HCT116 (cell line): ENCODE data around the gene GCK. TPM values are rescaled to one million over a fixed set of nuclear protein-coding genes. Genes with fewer than 3 reads are reported as not detected.
A peak's percentile ranks its signal among the peaks of the same experiment; 100 is the strongest.

Experiments
- ATAC-seq: fragments of 200-7000 bp; cut with Tn5 transposase; 2 replicates; pipeline ENCODE4 v1.9.1; 2020; ENCODE audit warnings: mild to moderate bottlenecking, moderate library complexity
- BruUV-seq: library from RNA; stranded (reverse); fragments of 400-500 nt; replicated peaks from 2 replicates; lab custom pipeline; 2021; lab: Mats Ljungman, UMichigan
- CTCF ChIA-PET: fragments of 300-600 bp; sonication (Branson Sonifier 250); formaldehyde crosslinking; loops from one replicate; lab custom pipeline; 2021; ENCODE audit warnings: antibody characterized with exemption; lab: Charles Lee
- POLR2A ChIA-PET: fragments of 300-600, 350-600 bp; sonication (Branson Sonifier 250); formaldehyde crosslinking; loops from one replicate; lab custom pipeline; 2021; ENCODE audit warnings: antibody characterized with exemption; lab: Charles Lee
- RAD21 ChIA-PET, 2 experiments: fragments of 300-600 bp; sonication (Branson Sonifier 250); formaldehyde crosslinking; loops; one replicate each; lab custom pipeline; 2023; ENCODE audit warnings: low total read pairs in 2 of 2; ENCODE audit not compliant: uncharacterized antibody in 2 of 2, unreplicated experiment in 2 of 2, low non-redundant PET in 1 of 2; lab: Charles Lee
- DNase-seq: peaks from one replicate; pipeline ENCODE4 v3.0.0-alpha.2; 2010; ENCODE audit warnings: low read depth, low spot score
- H2AFZ ChIP-seq: fragments of 200-600 bp; shearing (Covaris generic), sonication (generic); 2 replicates; pipeline ENCODE4 v1.6.1; 2017; ENCODE audit warnings: low read depth, mixed run types, mixed read lengths, antibody characterized with exemption, low read length; ENCODE audit not compliant: poor library complexity, severe bottlenecking
- H3K27ac ChIP-seq: 2 replicates; pipeline ENCODE4 v1.5.1; 2012; ENCODE audit warnings: low read depth, low read length
- H3K27me3 ChIP-seq: fragments of 200-600 bp; sonication (generic); 2 replicates; pipeline ENCODE4 v1.6.1; 2016; ENCODE audit warnings: mixed run types, low read length, mixed read lengths; ENCODE audit not compliant: insufficient read depth
- H3K36me3 ChIP-seq, 2 experiments: fragments of 200-500 bp in 1 of 2; fragments of 200-600 bp in 1 of 2; sonication (Bioruptor generic) in 1 of 2; sonication (generic) in 1 of 2; 2 replicates each; pipeline versions ENCODE4 v1.5.1 to v1.6.1; 2014 to 2016; ENCODE audit warnings: low read length in 2 of 2, inconsistent platforms in 1 of 2, mixed read lengths in 1 of 2, mixed run types in 1 of 2; ENCODE audit not compliant: insufficient read depth in 2 of 2, control insufficient read depth in 1 of 2
- H3K4me1 ChIP-seq, 2 experiments: fragments of 200-600 bp in 1 of 2; sonication (generic) in 1 of 2; 2 replicates each; pipeline versions ENCODE4 v1.5.1 to v1.6.1; 2012 to 2017; ENCODE audit warnings: low read length in 2 of 2, inconsistent platforms in 1 of 2, mild to moderate bottlenecking in 1 of 2, mixed read lengths in 1 of 2, mixed run types in 1 of 2, moderate library complexity in 1 of 2; ENCODE audit not compliant: insufficient read depth in 2 of 2, control insufficient read depth in 1 of 2
- H3K4me2 ChIP-seq: fragments of 200-600 bp; sonication (generic); 2 replicates; pipeline ENCODE4 v1.6.1; 2017; ENCODE audit warnings: mixed run types, low read length, mixed read lengths
- H3K4me3 ChIP-seq, 2 experiments: fragments of 200-600 bp in 1 of 2; sonication (generic) in 1 of 2; replicated peaks in 1 of 2; 2 replicates each; pipeline ENCODE4 v1.5.1; 2011 to 2016; ENCODE audit warnings: low read length in 2 of 2, control low read depth in 1 of 2, low read depth in 1 of 2, mild to moderate bottlenecking in 1 of 2, mixed read lengths in 1 of 2, mixed run types in 1 of 2
- H3K79me2 ChIP-seq: fragments of 200-600 bp; sonication (generic); 2 replicates; pipeline ENCODE4 v1.6.1; 2017; ENCODE audit warnings: mild to moderate bottlenecking, mixed run types, low read length, moderate library complexity, mixed read lengths; ENCODE audit not compliant: insufficient read depth
- H3K9ac ChIP-seq: fragments of 200-600 bp; sonication (generic); 2 replicates; pipeline ENCODE4 v1.6.1; 2016; ENCODE audit warnings: low read length, mixed read lengths
- H3K9me2 ChIP-seq: fragments of 200-600 bp; sonication (generic), shearing (Covaris generic); 2 replicates; pipeline ENCODE4 v1.6.1; 2017; ENCODE audit warnings: mixed run types, mild to moderate bottlenecking, moderate library complexity; ENCODE audit not compliant: insufficient read depth
- H3K9me3 ChIP-seq, 2 experiments: fragments of 200-500 bp in 1 of 2; fragments of 200-600 bp in 1 of 2; sonication (Bioruptor generic) in 1 of 2; sonication (generic) in 1 of 2; 2 replicates each; pipeline ENCODE4 v1.6.1; 2014 to 2017; ENCODE audit warnings: low read length in 2 of 2, mixed read lengths in 2 of 2, inconsistent platforms in 1 of 2, low read depth in 1 of 2, mild to moderate bottlenecking in 1 of 2, mixed run types in 1 of 2, moderate library complexity in 1 of 2; ENCODE audit not compliant: control insufficient read depth in 1 of 2, insufficient read depth in 1 of 2
- H4K20me1 ChIP-seq: fragments of 200-600 bp; sonication (generic), shearing (Covaris generic); 2 replicates; pipeline ENCODE4 v1.6.1; 2017; ENCODE audit warnings: mixed run types, mild to moderate bottlenecking, moderate library complexity; ENCODE audit not compliant: insufficient read depth
- CBX3 ChIP-seq: IDR thresholded peaks from 2 replicates; pipeline ENCODE4 v1.6.1; 2012; ENCODE audit warnings: low read depth
- ELF1 ChIP-seq: IDR thresholded peaks from 2 replicates; pipeline ENCODE4 v1.6.1; 2012; ENCODE audit warnings: low read depth, borderline replicate concordance
- EZH2 ChIP-seq: fragments of 200-600 bp; sonication (generic); IDR thresholded peaks from 2 replicates; pipeline ENCODE4 v1.6.1; 2017; ENCODE audit warnings: antibody characterized with exemption, mixed run types
- POLR2A ChIP-seq: IDR thresholded peaks from 2 replicates; pipeline ENCODE4 v1.7.0; 2011; ENCODE audit warnings: borderline replicate concordance; ENCODE audit not compliant: insufficient read depth, insufficient read length; ENCODE audit errors: extremely low read depth
- RAD21 ChIP-seq: IDR thresholded peaks from 2 replicates; pipeline ENCODE4 v1.6.1; 2012; ENCODE audit warnings: low read depth, mild to moderate bottlenecking
- ZFX ChIP-seq: fragments of 450-650 bp; IDR thresholded peaks from 2 replicates; pipeline ENCODE4 v1.6.1; 2017
- ZNF274 ChIP-seq: fragments of 200-500 bp; sonication (Bioruptor generic); IDR thresholded peaks from 2 replicates; pipeline ENCODE4 v1.6.1; 2014; ENCODE audit warnings: mild to moderate bottlenecking, low read depth, low read length, inconsistent platforms
- intact Hi-C: fragments of 100-400 bp; cut with micrococcal nuclease; formaldehyde crosslinking; loops from 2 replicates; pipeline ENCODE4 v1.10.0; 2022
- total RNA-seq: library from RNA; stranded (reverse); gene quantifications from one replicate; pipeline ENCODE4 v1.2.1, GENCODE V29; 2021; ENCODE audit not compliant: unreplicated experiment
- TF ChIP-seq, protein P1 (sequence below): IDR thresholded peaks from 2 replicates; pipeline ENCODE4 v1.6.1; 2012
- TF ChIP-seq, protein P2 (sequence below), 3 experiments: fragments of 200-600 bp in 1 of 3; sonication (generic) in 1 of 3; IDR thresholded peaks in 2 of 3; conservative IDR thresholded peaks in 1 of 3; 2 replicates each; pipeline ENCODE4 v1.5.1; 2012 to 2017; ENCODE audit warnings: low read depth in 2 of 3, low read length in 2 of 3, antibody characterized with exemption in 1 of 3, borderline replicate concordance in 1 of 3, control low read depth in 1 of 3, mild to moderate bottlenecking in 1 of 3, mixed read lengths in 1 of 3, mixed run types in 1 of 3, moderate library complexity in 1 of 3; ENCODE audit not compliant: insufficient read depth in 1 of 3

Gene GCK
- total RNA-seq, 1 experiment from 2014 or later: 0.34 TPM

DNA sequence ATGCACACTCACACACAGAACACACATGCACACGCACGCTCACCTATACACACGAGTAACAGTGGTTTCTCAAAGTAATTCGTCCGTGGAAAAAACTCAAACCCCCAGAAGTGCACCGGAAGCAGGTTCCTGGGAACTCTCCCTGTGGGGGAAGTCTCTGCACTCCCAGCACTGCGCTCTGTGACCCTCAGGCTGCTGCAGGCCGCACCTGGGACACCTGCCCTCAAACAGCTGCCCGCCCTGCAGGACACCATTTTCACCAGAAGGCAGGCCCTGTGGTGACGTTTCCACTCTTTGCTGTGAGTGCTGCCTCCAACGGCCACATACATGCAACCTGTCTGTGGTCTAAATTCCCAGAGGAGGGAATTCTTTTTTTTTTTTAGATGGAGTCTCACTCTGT is 32.8 kb upstream of the GCK start:
- ChIA-PET POLR2A (no interaction called here), RAD21 (no interaction called here), CTCF (interaction anchor here (2.4 kb wide), 1 partner anchor 19 kb away, joined by 6 read pairs; no protein-coding TSS in a partner anchor)
- Histone ChIP-seq H3K9ac (no peak overlapping the region), H2AFZ (no peak overlapping the region), H3K27me3 (no peaks in the 10 kb centered on the region), H3K4me2 (no peak overlapping the region), H3K27ac (no peak overlapping the region), H3K36me3 (no peaks in the 10 kb centered on the region), H3K9me2 (no peaks in the 10 kb centered on the region), H3K79me2 (no peaks in the 10 kb centered on the region), H3K4me1 (no peaks in the 10 kb centered on the region), H4K20me1 (no peaks in the 10 kb centered on the region), H3K4me3 (no peak overlapping the region), H3K9me3 (no peaks in the 10 kb centered on the region)
- intact Hi-C loops: no loop called here
- 0 out of 2 replicates have a peak, but pooled peaks have one; percentile 46 for ATAC-seq
- DNase-seq: no peak
- no TSS peak for BruUV-seq
- TF ChIP-seq POLR2A (no peak), CBX3 (no peak), ZNF274 (no peak), ZFX (no peak), RAD21 (no peak), ELF1 (no peak), EZH2 (no peak)
- TF ChIP-seq, protein P1, sequence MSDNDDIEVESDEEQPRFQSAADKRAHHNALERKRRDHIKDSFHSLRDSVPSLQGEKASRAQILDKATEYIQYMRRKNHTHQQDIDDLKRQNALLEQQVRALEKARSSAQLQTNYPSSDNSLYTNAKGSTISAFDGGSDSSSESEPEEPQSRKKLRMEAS: no peak
- TF ChIP-seq, protein P2, sequence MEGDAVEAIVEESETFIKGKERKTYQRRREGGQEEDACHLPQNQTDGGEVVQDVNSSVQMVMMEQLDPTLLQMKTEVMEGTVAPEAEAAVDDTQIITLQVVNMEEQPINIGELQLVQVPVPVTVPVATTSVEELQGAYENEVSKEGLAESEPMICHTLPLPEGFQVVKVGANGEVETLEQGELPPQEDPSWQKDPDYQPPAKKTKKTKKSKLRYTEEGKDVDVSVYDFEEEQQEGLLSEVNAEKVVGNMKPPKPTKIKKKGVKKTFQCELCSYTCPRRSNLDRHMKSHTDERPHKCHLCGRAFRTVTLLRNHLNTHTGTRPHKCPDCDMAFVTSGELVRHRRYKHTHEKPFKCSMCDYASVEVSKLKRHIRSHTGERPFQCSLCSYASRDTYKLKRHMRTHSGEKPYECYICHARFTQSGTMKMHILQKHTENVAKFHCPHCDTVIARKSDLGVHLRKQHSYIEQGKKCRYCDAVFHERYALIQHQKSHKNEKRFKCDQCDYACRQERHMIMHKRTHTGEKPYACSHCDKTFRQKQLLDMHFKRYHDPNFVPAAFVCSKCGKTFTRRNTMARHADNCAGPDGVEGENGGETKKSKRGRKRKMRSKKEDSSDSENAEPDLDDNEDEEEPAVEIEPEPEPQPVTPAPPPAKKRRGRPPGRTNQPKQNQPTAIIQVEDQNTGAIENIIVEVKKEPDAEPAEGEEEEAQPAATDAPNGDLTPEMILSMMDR (IDR thresholded peaks at IDR 0.05 in 2 of 3, conservative IDR thresholded peaks at IDR 0.05 in 1 of 3; ENCODE audit: borderline replicate concordance in 1 of 3, insufficient read depth in 1 of 3, low read depth in 2 of 3, low read length in 2 of 3): no peak
